HEK293 (cell line): ENCODE data around the gene MEP1A.

Source experiments
- MZF1 ChIP-seq: fragments of 450-650 bp; formaldehyde crosslinking; IDR thresholded peaks from 2 replicates; pipeline ENCODE4 v1.5.1; 2017; ENCODE audit warnings: missing biosample characterization, missing genetic modification characterization, borderline replicate concordance
- ZEB2 ChIP-seq: fragments of 450-650 bp; formaldehyde crosslinking; IDR thresholded peaks from 2 replicates; pipeline ENCODE4 v1.5.1; 2016; ENCODE audit warnings: missing biosample characterization, missing genetic modification characterization
- ZNF211 ChIP-seq: fragments of 450-650 bp; formaldehyde crosslinking; IDR thresholded peaks from 2 replicates; pipeline ENCODE4 v1.5.1; 2016; ENCODE audit warnings: low read depth, missing biosample characterization, missing genetic modification characterization
- ZNF274 ChIP-seq, 2 experiments: fragments of 200-500 bp in 1 of 2; fragments of 450-650 bp in 1 of 2; sonication (Bioruptor generic) in 1 of 2; formaldehyde crosslinking in 1 of 2; IDR thresholded peaks; 2 replicates each; pipeline versions ENCODE4 v1.5.1 to v1.6.1; 2014 to 2016; ENCODE audit warnings: borderline replicate concordance in 1 of 2, inconsistent platforms in 1 of 2, low read length in 1 of 2, missing biosample characterization in 1 of 2, missing genetic modification characterization in 1 of 2
- ZNF501 ChIP-seq: fragments of 450-650 bp; formaldehyde crosslinking; IDR thresholded peaks from 2 replicates; pipeline ENCODE4 v1.5.1; 2016; ENCODE audit warnings: missing biosample characterization, missing genetic modification characterization
- ZNF544 ChIP-seq: fragments of 450-650 bp; formaldehyde crosslinking; IDR thresholded peaks from 2 replicates; pipeline ENCODE4 v1.5.0; 2017; ENCODE audit warnings: missing biosample characterization, missing genetic modification characterization
- ZNF629 ChIP-seq: fragments of 450-650 bp; formaldehyde crosslinking; IDR thresholded peaks from 2 replicates; pipeline ENCODE4 v1.5.1; 2017; ENCODE audit warnings: missing biosample characterization, missing genetic modification characterization
- TF ChIP-seq, protein P1 (sequence below): fragments of 450-650 bp; formaldehyde crosslinking; IDR thresholded peaks from 2 replicates; pipeline ENCODE4 v1.5.1; 2016; ENCODE audit warnings: missing biosample characterization, missing genetic modification characterization
- TF ChIP-seq, protein P2 (sequence below): fragments of 450-650 bp; formaldehyde crosslinking; IDR thresholded peaks from 2 replicates; pipeline ENCODE4 v1.5.1; 2016; ENCODE audit warnings: missing biosample characterization, missing genetic modification characterization

DNA sequence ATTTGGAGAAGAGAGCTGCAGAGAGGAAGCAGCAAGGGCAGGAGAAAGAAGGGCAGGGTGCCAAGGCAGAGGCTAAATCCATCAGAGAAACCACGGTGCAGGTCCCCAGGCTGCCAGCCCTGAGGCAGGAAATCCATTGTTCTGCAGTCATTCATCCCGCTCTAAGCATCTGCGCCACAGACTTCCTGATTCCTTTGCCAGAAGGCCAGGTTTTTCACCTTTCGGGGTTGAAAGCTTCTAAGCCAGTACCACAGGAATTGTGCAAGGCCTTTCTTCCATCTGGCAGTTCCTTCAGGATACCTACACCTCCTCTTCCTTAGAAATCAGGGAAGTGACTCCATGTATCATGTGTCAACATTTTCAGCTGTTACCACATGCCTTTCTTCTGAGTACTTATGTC is 82.9 kb downstream of the MEP1A start:
- TF ChIP-seq, protein P1, sequence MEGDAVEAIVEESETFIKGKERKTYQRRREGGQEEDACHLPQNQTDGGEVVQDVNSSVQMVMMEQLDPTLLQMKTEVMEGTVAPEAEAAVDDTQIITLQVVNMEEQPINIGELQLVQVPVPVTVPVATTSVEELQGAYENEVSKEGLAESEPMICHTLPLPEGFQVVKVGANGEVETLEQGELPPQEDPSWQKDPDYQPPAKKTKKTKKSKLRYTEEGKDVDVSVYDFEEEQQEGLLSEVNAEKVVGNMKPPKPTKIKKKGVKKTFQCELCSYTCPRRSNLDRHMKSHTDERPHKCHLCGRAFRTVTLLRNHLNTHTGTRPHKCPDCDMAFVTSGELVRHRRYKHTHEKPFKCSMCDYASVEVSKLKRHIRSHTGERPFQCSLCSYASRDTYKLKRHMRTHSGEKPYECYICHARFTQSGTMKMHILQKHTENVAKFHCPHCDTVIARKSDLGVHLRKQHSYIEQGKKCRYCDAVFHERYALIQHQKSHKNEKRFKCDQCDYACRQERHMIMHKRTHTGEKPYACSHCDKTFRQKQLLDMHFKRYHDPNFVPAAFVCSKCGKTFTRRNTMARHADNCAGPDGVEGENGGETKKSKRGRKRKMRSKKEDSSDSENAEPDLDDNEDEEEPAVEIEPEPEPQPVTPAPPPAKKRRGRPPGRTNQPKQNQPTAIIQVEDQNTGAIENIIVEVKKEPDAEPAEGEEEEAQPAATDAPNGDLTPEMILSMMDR (tag by site-specific recombination), result no peak
- TF ChIP-seq, protein P2, sequence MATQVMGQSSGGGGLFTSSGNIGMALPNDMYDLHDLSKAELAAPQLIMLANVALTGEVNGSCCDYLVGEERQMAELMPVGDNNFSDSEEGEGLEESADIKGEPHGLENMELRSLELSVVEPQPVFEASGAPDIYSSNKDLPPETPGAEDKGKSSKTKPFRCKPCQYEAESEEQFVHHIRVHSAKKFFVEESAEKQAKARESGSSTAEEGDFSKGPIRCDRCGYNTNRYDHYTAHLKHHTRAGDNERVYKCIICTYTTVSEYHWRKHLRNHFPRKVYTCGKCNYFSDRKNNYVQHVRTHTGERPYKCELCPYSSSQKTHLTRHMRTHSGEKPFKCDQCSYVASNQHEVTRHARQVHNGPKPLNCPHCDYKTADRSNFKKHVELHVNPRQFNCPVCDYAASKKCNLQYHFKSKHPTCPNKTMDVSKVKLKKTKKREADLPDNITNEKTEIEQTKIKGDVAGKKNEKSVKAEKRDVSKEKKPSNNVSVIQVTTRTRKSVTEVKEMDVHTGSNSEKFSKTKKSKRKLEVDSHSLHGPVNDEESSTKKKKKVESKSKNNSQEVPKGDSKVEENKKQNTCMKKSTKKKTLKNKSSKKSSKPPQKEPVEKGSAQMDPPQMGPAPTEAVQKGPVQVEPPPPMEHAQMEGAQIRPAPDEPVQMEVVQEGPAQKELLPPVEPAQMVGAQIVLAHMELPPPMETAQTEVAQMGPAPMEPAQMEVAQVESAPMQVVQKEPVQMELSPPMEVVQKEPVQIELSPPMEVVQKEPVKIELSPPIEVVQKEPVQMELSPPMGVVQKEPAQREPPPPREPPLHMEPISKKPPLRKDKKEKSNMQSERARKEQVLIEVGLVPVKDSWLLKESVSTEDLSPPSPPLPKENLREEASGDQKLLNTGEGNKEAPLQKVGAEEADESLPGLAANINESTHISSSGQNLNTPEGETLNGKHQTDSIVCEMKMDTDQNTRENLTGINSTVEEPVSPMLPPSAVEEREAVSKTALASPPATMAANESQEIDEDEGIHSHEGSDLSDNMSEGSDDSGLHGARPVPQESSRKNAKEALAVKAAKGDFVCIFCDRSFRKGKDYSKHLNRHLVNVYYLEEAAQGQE, result no peak
- TF ChIP-seq MZF1 (tag by site-specific recombination) (no peak), ZNF211 (tag by site-specific recombination) (no peak), ZNF501 (no peak), ZEB2 (tag by site-specific recombination) (no peak), ZNF544 (tag by site-specific recombination) (no peak), ZNF629 (tag by site-specific recombination) (no peak), ZNF274 (IDR thresholded peaks at IDR 0.05; ENCODE audit: low read length) (no peak), ZNF274 (tag by site-specific recombination; IDR thresholded peaks at IDR 0.05; ENCODE audit: borderline replicate concordance) (no peak)
